SK-N-DZ (cell line): ENCODE results near the gene NAMPT.

ENCODE experiments used
- small RNA-seq, 2 experiments: library from RNA; depleted of rRNA; stranded (forward); fragments of <200 nt; gene quantifications; one replicate each; pipeline ENCODE3, GENCODE V24; 2014

The NAMPT gene

Small RNA genes lying within 50 kb of the gene (small RNA-seq; reads per million reads assigned to genes)
- gene RNU6-392P = 0 reads per million in 2 experiments
